Fibroblast of mammary gland (primary cell): Measurements from ENCODE around the gene LRRTM4.

Experiments
- DNase-seq: peaks from one replicate; pipeline ENCODE4 v3.0.0-alpha.2; 2010; ENCODE audit warnings: low read depth
- H3K4me3 ChIP-seq: 2 replicates; pipeline ENCODE4 v1.5.1; 2011; ENCODE audit warnings: low read depth, mild to moderate bottlenecking, low read length, moderate library complexity; ENCODE audit not compliant: control insufficient read depth
- CTCF ChIP-seq: conservative IDR thresholded peaks from 2 replicates; pipeline ENCODE4 v1.5.1; 2011; ENCODE audit warnings: low read depth, low read length, inconsistent platforms; ENCODE audit not compliant: control insufficient read depth, insufficient read depth

The LRRTM4 gene

DNA sequence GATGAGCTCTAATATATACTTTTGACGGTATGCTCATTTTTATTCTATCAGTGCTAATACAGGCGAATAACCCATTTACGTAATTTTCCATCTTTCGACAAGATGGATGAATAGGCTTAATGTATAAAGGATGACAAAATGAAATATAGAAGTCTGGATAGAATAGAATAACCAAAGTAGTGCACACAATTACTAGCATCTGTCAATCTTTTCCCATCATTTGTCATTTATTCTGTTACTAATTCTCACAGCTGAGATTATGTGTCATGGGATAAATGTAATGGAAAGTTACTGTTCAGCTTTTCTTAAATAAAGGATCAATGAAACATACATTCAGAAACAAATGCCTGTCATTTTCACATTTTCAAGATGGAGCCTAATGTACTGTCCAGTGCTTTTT lies 548.6 kb downstream of the LRRTM4 start:
- no peak for TF ChIP-seq CTCF
- no peak for DNase-seq
- no peak overlapping the region for H3K4me3 ChIP-seq

GRCh38 chr2:76965772-76966171 lies 556.4 kb downstream of the LRRTM4 start:
- no peak for DNase-seq

DNA sequence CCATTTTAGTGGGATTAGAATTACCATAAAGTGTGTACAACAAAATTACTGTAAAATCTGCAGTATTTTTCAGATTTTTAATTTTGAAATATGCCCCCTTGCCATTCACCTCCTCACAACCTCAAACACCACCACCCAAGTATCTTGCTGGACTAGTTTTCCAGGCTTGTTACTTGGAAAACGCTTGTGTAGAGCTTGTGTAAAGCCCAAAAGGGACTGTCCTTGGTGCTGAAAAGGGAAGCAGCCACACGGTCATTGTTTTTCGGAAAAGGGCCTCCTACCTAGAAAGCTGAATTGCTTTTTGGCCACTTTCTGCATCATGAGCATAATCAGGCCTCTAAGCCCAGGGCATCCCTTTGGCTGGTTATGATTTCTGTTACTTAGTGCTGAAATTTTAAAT lies 563.4 kb downstream of the LRRTM4 start:
- DNase-seq: no peak
- H3K4me3 ChIP-seq: no peak overlapping the region
- no peak for TF ChIP-seq CTCF

More at GRCh38 chr2:76965772-76966171, 556.4 kb downstream of the LRRTM4 start:
- TF ChIP-seq CTCF: no peak
- H3K4me3 ChIP-seq: no peak overlapping the region

DNA sequence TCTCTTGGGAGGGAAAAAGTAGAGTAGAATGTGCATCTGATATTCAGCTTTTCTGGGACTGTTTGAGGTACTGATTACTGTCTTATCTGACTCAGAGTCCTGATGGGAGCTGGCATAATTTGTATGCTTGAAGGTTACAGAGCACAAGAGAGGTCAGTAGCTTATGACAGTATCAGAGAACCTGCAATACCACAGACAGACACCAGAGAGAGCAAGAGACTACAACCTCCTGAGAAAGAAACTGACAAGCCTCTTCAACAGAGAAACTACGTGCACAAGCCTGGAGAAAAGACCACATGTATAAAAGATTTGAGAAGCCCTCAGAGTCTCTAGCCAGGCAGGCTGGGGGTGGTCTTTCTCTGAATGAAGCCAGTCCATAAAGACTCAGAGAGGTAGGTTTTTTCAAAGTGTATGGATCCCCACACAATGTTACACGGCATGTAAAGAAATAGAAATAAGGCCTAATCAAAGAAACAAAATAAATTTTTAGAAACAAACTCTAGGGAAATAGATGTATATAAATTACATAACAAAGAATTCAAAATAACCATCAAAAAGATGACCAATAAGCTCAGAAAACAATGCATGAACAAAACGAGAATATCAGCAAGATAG lies 568.3 kb downstream of the LRRTM4 start:
- peak; percentile 22 for DNase-seq
- H3K4me3 ChIP-seq: no peak overlapping the region
- peak; percentile 48 for TF ChIP-seq CTCF

DNA sequence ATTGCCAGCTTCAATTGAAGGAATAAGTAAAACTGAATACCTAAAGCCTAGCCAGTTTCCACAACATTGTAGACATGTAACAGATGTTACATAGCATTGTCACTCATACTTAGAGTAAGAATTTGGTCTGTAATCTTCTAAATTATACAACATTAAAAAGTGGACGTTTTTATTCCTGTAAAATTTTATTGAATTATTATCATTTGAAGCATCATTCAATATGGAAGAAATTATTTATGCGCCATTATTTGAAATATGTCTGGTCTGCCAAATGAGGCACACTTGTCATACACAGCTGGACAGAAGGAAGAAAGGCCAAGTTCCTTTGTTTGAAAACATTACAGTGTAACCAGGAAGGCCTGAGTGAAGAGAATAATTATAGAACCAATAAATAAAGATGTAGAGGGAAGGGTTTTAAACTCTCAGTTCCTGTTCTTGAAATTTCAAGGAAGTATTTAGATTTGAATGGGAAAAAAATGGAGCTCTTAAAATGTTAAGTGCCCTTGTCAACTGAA lies 575.5 kb downstream of the LRRTM4 start:
- no peak for DNase-seq
- H3K4me3 ChIP-seq: no peak overlapping the region
- TF ChIP-seq CTCF: no peak

DNA sequence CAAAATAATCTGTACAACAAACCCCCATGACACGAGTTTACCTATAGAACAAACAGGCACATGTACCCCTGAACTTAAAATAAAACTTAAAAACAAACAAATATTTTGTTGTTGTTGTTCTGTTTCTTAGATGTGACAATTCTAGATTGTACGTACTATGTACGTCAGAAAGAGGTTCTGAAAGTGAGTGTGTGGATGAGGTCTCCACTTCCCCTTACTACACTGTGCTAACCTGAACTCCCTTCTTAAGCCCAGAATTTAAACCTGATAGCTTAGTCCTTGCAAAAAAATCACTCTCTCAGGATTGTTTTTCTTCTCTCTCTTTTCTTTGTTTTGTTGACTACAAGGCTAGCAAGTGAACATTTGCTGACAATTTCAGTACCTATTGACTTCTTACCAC lies 581.6 kb downstream of the LRRTM4 start:
- H3K4me3 ChIP-seq: no peak overlapping the region
- TF ChIP-seq CTCF: no peak
- DNase-seq: no peak
